Epidermal melanocyte (primary cell): ENCODE data around the gene PEA15.

Experiments
- DNase-seq: peaks from one replicate; pipeline ENCODE4 v3.0.0; 2011; ENCODE audit warnings: low spot score; ENCODE audit not compliant: insufficient read length

Gene PEA15

GRCh38 chr1:160178731-160179130 is 26.5 kb upstream of the PEA15 start:
- no peak for DNase-seq

GRCh38 chr1:160179336-160179735 is 25.8 kb upstream of the PEA15 start:
- no peak for DNase-seq

GRCh38 chr1:160186246-160186645 is 18.9 kb upstream of the PEA15 start:
- no peak for DNase-seq

GRCh38 chr1:160186729-160187128 is 18.5 kb upstream of the PEA15 start:
- DNase-seq = no peak

GRCh38 chr1:160187407-160187806 is 17.8 kb upstream of the PEA15 start:
- DNase-seq = no peak

GRCh38 chr1:160188341-160188740 is 16.8 kb upstream of the PEA15 start:
- DNase-seq = no peak

GRCh38 chr1:160189649-160190625 is 15.2 kb upstream of the PEA15 start, which contains the start of gene CASQ1:
CASQ1 (plus strand) TSS chr1:160190575; CDS start chr1:160190752, 177 bp downstream.
- no peak for DNase-seq

- no peak for DNase-seq
Measured at GRCh38 chr1:160191756-160192155, 13.4 kb upstream of the PEA15 start.

- no peak for DNase-seq
Measured at GRCh38 chr1:160192234-160192633, 12.9 kb upstream of the PEA15 start.

GRCh38 chr1:160193091-160193819 is 11.9 kb upstream of the PEA15 start:
- DNase-seq = peak; percentile 80

- no peak for DNase-seq
Measured at GRCh38 chr1:160193832-160194736, 11.1 kb upstream of the PEA15 start.

- DNase-seq = no peak
Measured at GRCh38 chr1:160194737-160195059, 10.5 kb upstream of the PEA15 start.

GRCh38 chr1:160196143-160196542 is 9.0 kb upstream of the PEA15 start:
- DNase-seq = no peak

- no peak for DNase-seq
Measured at GRCh38 chr1:160197231-160197630, 8.0 kb upstream of the PEA15 start.

- peak; percentile 2 for DNase-seq
Measured at GRCh38 chr1:160200786-160201185, 4.4 kb upstream of the PEA15 start.

- DNase-seq = peak; percentile 12
Measured at GRCh38 chr1:160204526-160205241, 500 bp upstream of the PEA15 start.

- peak; percentile 25 for DNase-seq
Measured at GRCh38 chr1:160206036-160206389, 829 bp downstream of the PEA15 start.

GRCh38 chr1:160206421-160207117 is 1.4 kb downstream of the PEA15 start:
- DNase-seq = peak; percentile 90

- peak; percentile 14 for DNase-seq
Measured at GRCh38 chr1:160207118-160207650, 2.0 kb downstream of the PEA15 start.
